Calu3 (cell line): Measurements from ENCODE around the gene PNMT. TPM values are rescaled to one million over a fixed set of nuclear protein-coding genes. Genes with fewer than 3 reads are reported as not detected.

Source experiments
- BruUV-seq: library from RNA; stranded (reverse); fragments of 400-500 nt; replicated peaks from 2 replicates; lab custom pipeline; 2021; lab: Mats Ljungman, UMichigan
- CTCF ChIA-PET: fragments of 300-600 bp; sonication (Branson Sonifier 250); formaldehyde crosslinking; loops from one replicate; lab custom pipeline; 2022; ENCODE audit warnings: antibody characterized with exemption; lab: Charles Lee
- DNase-seq: peaks from one replicate; pipeline ENCODE4 v3.0.0; 2022
- H3K27ac Mint-ChIP-seq: one replicate; pipeline ENCODE4 v1.8.0; 2022; ENCODE audit warnings: mixed read lengths; ENCODE audit not compliant: unreplicated experiment
- H3K27me3 Mint-ChIP-seq: one replicate; pipeline ENCODE4 v1.8.0; 2022; ENCODE audit warnings: mixed read lengths; ENCODE audit not compliant: unreplicated experiment
- H3K36me3 Mint-ChIP-seq: one replicate; pipeline ENCODE4 v1.8.0; 2022; ENCODE audit warnings: mild to moderate bottlenecking, moderate library complexity, mixed read lengths; ENCODE audit not compliant: insufficient read depth, unreplicated experiment
- H3K4me1 Mint-ChIP-seq: one replicate; pipeline ENCODE4 v1.8.0; 2022; ENCODE audit warnings: mild to moderate bottlenecking, low read depth, mixed read lengths; ENCODE audit not compliant: unreplicated experiment
- H3K4me3 Mint-ChIP-seq: one replicate; pipeline ENCODE4 v1.8.0; 2022; ENCODE audit warnings: mild to moderate bottlenecking, low read depth, moderate library complexity, mixed read lengths; ENCODE audit not compliant: unreplicated experiment
- H3K9me3 Mint-ChIP-seq: one replicate; pipeline ENCODE4 v1.8.0; 2022; ENCODE audit warnings: low read depth, mixed read lengths; ENCODE audit not compliant: unreplicated experiment
- intact Hi-C: fragments of 100-400 bp; cut with micrococcal nuclease; formaldehyde crosslinking; loops from one replicate; pipeline ENCODE4 v1.10.0; 2022; ENCODE audit not compliant: unreplicated experiment
- total RNA-seq: library from RNA; stranded (reverse); gene quantifications from 2 replicates; pipeline ENCODE4 v1.2.3, GENCODE V29; 2022
- TF ChIP-seq, protein P1 (sequence below): fragments of 200-600 bp; IDR thresholded peaks from one replicate; pipeline ENCODE4 v1.8.0; 2022; ENCODE audit warnings: antibody characterized with exemption; ENCODE audit not compliant: unreplicated experiment

The PNMT gene
- total RNA-seq, 1 experiment from 2014 or later, result 1.3 TPM

DNA sequence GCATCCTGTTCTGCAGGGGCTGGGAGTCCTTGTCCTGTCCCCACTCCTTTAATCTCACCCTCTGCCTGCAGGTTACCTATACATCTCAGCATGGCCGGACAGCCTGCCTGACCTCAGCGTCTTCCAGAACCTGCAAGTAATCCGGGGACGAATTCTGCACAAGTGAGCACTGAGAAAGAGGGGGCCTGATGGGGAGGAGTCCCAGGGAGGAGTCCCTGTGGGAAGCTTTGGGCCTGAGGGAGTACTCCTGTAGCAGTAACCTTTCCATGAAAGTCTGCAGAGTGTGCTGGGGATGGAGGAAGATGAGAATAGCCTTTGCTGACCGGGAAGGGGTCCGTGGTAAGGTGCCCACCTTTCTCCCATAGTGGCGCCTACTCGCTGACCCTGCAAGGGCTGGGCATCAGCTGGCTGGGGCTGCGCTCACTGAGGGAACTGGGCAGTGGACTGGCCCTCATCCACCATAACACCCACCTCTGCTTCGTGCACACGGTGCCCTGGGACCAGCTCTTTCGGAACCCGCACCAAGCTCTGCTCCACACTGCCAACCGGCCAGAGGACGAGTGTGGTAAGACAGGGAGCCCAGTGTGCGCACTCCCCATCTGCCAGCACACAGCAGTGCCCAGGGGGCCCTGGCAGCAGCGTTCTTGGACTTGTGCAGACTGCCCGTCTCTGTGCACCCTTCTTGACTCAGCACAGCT, 47.3 kb downstream of the PNMT start:
- Mint-ChIP-seq H3K9me3 (no peaks in the 10 kb centered on the region), H3K4me3 (no peak overlapping the region), H3K4me1 (peaks cover 21% of the 10 kb centered on the region), H3K36me3 (peaks cover 98% of the 10 kb centered on the region), H3K27ac (peak overlapping the region; percentile 0), H3K27me3 (no peaks in the 10 kb centered on the region)
- no peak for DNase-seq
- TF ChIP-seq, protein P1, sequence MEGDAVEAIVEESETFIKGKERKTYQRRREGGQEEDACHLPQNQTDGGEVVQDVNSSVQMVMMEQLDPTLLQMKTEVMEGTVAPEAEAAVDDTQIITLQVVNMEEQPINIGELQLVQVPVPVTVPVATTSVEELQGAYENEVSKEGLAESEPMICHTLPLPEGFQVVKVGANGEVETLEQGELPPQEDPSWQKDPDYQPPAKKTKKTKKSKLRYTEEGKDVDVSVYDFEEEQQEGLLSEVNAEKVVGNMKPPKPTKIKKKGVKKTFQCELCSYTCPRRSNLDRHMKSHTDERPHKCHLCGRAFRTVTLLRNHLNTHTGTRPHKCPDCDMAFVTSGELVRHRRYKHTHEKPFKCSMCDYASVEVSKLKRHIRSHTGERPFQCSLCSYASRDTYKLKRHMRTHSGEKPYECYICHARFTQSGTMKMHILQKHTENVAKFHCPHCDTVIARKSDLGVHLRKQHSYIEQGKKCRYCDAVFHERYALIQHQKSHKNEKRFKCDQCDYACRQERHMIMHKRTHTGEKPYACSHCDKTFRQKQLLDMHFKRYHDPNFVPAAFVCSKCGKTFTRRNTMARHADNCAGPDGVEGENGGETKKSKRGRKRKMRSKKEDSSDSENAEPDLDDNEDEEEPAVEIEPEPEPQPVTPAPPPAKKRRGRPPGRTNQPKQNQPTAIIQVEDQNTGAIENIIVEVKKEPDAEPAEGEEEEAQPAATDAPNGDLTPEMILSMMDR, result no peak
- intact Hi-C loops, result no loop called here
- no TSS peak for BruUV-seq
- CTCF ChIA-PET, result interaction anchor here (0.7 to 161.2 kb wide), 13 partner anchors 1 to 339 kb away, joined by 3 to 42089 read pairs (median 8); partner anchors contain the start of genes ERBB2, GRB7, GSDMA and GSDMB

DNA sequence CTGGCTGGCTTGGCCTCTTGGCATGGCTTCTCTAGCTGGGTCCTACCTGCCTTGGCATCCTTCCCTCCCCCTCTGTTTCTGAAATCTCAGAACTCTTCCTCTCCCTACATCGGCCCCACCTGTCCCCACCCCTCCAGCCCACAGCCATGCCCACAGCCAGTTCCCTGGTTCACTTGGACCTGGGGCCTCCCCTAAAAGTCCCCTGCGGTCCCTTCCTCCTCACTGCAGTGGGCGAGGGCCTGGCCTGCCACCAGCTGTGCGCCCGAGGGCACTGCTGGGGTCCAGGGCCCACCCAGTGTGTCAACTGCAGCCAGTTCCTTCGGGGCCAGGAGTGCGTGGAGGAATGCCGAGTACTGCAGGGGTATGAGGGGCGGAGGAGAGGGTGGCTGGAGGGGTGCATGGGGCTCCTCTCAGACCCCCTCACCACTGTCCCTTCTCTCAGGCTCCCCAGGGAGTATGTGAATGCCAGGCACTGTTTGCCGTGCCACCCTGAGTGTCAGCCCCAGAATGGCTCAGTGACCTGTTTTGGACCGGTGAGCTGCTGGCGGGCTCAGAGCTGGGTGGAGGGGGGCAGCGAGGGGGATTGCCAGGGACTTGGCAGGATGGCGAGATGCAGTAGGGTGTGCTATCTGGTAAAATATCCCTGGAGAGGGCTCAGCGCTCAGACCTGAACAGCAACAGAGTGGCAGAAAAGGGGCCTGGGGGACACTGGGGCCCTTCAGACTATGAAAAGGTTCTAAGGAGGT, 48.0 kb downstream of the PNMT start:
- CTCF ChIA-PET, result interaction anchor here (0.5 to 161.2 kb wide), 16 partner anchors 1 to 563 kb away, joined by 3 to 42089 read pairs (median 8); partner anchors contain the start of genes ERBB2, GRB7, GSDMA and GSDMB
- Mint-ChIP-seq H3K4me1 (peaks cover 21% of the 10 kb centered on the region), H3K4me3 (no peak overlapping the region), H3K27me3 (no peaks in the 10 kb centered on the region), H3K27ac (peak overlapping the region; percentile 2), H3K9me3 (no peaks in the 10 kb centered on the region), H3K36me3 (peaks cover 98% of the 10 kb centered on the region)
- no TSS peak for BruUV-seq
- intact Hi-C loops, result no loop called here
- TF ChIP-seq, protein P1, result no peak
- DNase-seq, result no peak

DNA sequence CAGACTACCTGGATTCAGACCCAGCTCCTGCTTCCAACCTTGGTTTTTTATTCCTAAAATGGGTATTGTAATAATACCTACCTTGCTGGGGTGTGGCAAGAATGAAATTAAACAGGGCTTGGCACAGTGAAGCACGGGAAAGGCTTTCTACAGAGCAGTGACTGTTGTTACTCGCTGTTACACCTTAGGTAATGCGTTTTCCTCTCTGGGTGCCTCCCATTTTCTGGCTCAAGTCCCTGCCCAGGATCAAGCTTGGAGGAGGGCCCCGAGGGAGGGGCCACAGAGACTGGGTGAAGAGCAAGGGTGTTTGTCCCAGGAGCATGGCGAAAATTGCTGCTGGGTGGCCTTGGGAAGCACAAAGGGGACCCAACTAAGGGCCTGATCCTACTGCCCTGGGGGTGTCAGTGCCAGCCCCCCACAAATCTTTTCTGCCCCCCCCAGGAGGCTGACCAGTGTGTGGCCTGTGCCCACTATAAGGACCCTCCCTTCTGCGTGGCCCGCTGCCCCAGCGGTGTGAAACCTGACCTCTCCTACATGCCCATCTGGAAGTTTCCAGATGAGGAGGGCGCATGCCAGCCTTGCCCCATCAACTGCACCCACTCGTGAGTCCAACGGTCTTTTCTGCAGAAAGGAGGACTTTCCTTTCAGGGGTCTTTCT, 48.8 kb downstream of the PNMT start:
- Mint-ChIP-seq H3K36me3 (peaks cover 98% of the 10 kb centered on the region), H3K27me3 (no peaks in the 10 kb centered on the region), H3K9me3 (no peaks in the 10 kb centered on the region), H3K4me3 (no peak overlapping the region), H3K4me1 (peaks cover 21% of the 10 kb centered on the region), H3K27ac (peak overlapping the region; percentile 2)
- DNase-seq, result peak; percentile 89
- CTCF ChIA-PET, result interaction anchor here (0.5 to 161.2 kb wide), 11 partner anchors 2 to 562 kb away, joined by 3 to 42089 read pairs (median 7); partner anchors contain the start of genes ERBB2, GRB7, GSDMA and GSDMB
- intact Hi-C loops, result no loop called here
- TF ChIP-seq, protein P1, result no peak
- BruUV-seq, result no TSS peak

DNA sequence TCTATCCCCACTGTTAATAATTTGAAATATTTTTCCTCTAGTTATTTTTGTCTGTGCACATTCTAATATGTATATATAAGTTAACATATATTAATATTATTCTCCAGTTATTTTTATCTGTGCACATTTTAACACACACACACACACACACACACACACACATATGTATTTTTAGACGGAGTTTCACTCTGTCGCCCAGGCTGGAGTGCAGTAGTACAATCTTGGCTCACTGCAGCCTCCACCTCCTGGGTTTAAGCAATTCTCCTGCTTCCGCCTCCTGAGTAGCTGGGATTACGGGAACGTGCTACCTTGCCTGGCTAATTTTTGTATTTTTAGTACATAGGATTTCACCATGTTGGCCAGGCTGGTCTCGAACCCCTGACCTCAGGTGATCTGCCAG, 49.4 kb downstream of the PNMT start:
- intact Hi-C loops, result loop anchor here (1.0 kb wide), 10 partner anchors 29 to 99 kb away; partner anchors contain the start of genes PGAP3 and PNMT
- Mint-ChIP-seq H3K36me3 (peaks cover 98% of the 10 kb centered on the region), H3K9me3 (no peaks in the 10 kb centered on the region), H3K4me1 (peaks cover 21% of the 10 kb centered on the region), H3K27ac (peak overlapping the region; percentile 2), H3K27me3 (no peaks in the 10 kb centered on the region), H3K4me3 (no peak overlapping the region)
- TF ChIP-seq, protein P1, result no peak
- no peak for DNase-seq
- CTCF ChIA-PET, result interaction anchor here (0.8 to 161.2 kb wide), 13 partner anchors 3 to 254 kb away, joined by 4 to 42089 read pairs (median 40); partner anchors contain the start of genes ERBB2, GRB7, GSDMA and LRRC3C
- no TSS peak for BruUV-seq
